Karpas-422 (cell line): Measurements from ENCODE around the gene FAM222A. TPM values are rescaled to one million over a fixed set of nuclear protein-coding genes. Genes with fewer than 3 reads are reported as not detected.

Experiments used
- DNase-seq: peaks from one replicate; pipeline ENCODE4 v3.0.0-alpha.2; 2015
- H2AFZ ChIP-seq: fragments of 200-600 bp; sonication (generic); 2 replicates; pipeline ENCODE4 v1.6.1; 2014; ENCODE audit warnings: antibody characterized with exemption, low read length, mixed read lengths
- H3K27ac ChIP-seq: fragments of 200-600 bp; sonication (generic); 2 replicates; pipeline ENCODE4 v1.5.1; 2014; ENCODE audit warnings: mild to moderate bottlenecking, low read length, moderate library complexity
- H3K27me3 ChIP-seq: fragments of 200-600 bp; sonication (generic); 2 replicates; pipeline ENCODE4 v1.6.1; 2014; ENCODE audit warnings: low read length, mixed read lengths
- H3K36me3 ChIP-seq: fragments of 200-600 bp; sonication (generic); 2 replicates; pipeline ENCODE4 v1.6.1; 2014; ENCODE audit warnings: low read length, mixed read lengths; ENCODE audit not compliant: insufficient read depth
- H3K4me1 ChIP-seq: fragments of 200-600 bp; sonication (generic); 2 replicates; pipeline ENCODE4 v1.6.1; 2014; ENCODE audit warnings: mild to moderate bottlenecking, low read length, mixed read lengths
- H3K4me2 ChIP-seq: fragments of 200-600 bp; sonication (generic); 2 replicates; pipeline ENCODE4 v1.6.1; 2014; ENCODE audit warnings: low read length, low read depth, mild to moderate bottlenecking; ENCODE audit not compliant: poor library complexity, severe bottlenecking
- H3K4me3 ChIP-seq: fragments of 200-600 bp; sonication (generic); 2 replicates; pipeline ENCODE4 v1.5.1; 2014; ENCODE audit warnings: mild to moderate bottlenecking, antibody characterized with exemption, low read length, mixed read lengths
- H3K79me2 ChIP-seq: fragments of 200-600 bp; sonication (generic); 2 replicates; pipeline ENCODE4 v1.6.1; 2014; ENCODE audit warnings: mild to moderate bottlenecking, low read length, mixed read lengths
- H3K9ac ChIP-seq: fragments of 200-600 bp; sonication (generic); 2 replicates; pipeline ENCODE4 v1.6.0; 2014; ENCODE audit warnings: low read length
- H3K9me2 ChIP-seq: fragments of 200-600 bp; sonication (generic), shearing (Covaris generic); replicated peaks from 2 replicates; pipeline ENCODE4 v1.6.0; 2014; ENCODE audit warnings: mild to moderate bottlenecking, low read length, moderate library complexity; ENCODE audit not compliant: insufficient read depth
- H3K9me3 ChIP-seq: fragments of 300-700, 200-600 bp; sonication (generic); 2 replicates; pipeline ENCODE4 v1.6.1; 2014; ENCODE audit warnings: low read length, mixed read lengths
- H4K20me1 ChIP-seq: fragments of 200-600 bp; sonication (generic); 2 replicates; pipeline ENCODE4 v1.6.1; 2014; ENCODE audit warnings: mild to moderate bottlenecking, antibody characterized with exemption, low read length, low read depth; ENCODE audit not compliant: insufficient read depth
- total RNA-seq: library from RNA; depleted of rRNA; stranded (reverse); fragments of >200 nt; shearing (Covaris generic); gene quantifications from 2 replicates; pipeline ENCODE4 v1.2.3, GENCODE V29; 2014; ENCODE audit warnings: low replicate concordance

The FAM222A gene
- total RNA-seq, 1 experiment from 2014 or later: 0.11 TPM

DNA sequence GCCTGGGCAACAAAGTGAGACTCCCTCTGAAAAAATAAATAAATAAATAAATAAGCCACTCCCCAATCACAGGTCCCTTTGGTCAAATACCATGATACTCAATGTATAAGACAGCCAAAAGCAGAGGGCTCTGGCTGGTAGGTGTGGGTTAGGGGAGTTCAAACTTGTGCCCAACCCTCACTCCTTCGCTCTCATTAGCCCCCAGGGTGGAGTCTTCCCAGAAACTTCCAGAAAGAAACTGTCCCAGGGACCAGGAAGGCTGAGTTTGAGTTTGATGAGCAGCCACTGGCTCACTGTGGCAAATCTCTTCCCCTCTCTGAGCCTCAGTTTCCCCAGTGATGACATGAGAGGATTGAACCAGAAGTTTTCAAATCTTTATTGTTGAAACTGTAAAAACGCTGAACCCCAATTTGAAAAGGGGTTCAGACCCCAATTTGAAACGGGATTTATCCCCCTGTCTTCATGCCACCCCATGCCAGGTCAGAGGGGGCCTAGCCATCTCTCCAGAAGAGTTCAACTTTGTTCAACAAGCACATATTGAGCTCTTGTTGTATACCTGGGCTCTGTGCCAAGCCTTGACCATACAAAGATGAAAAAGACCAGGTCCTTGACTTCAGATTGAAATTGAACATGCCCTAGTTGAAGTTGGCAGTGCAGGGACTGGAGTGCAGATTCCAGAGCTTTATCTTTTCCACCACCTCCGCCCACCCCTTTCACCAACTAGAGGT is 9.1 kb upstream of the FAM222A start:
- DNase-seq: no peak
- H4K20me1 ChIP-seq: no peaks in the 10 kb centered on the region

DNA sequence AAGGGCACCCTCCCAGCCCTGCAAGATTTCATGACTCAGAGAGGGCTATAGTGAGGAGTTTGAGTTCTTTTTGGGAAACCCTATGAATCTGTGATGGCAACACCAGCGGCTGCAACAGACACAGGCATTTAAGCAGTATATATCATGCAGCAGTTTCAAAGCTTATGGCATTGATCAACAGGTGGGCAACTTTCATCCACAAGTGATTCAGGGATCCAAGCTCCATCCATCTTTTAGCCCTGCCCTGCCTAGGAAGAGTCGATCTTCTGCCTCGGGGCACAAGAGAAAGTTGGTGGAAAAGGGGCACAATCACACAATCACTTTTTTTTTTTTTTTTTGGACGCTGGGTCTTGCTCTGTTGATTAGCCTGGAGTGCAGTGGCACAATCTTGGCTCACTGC is 8.3 kb upstream of the FAM222A start:
- Histone ChIP-seq H3K79me2 (no peaks in the 10 kb centered on the region), H3K4me1 (peaks cover 5% of the 10 kb centered on the region), H3K9ac (no peak overlapping the region), H3K9me2 (no peaks in the 10 kb centered on the region), H3K27ac (no peak overlapping the region), H3K9me3 (no peaks in the 10 kb centered on the region), H3K36me3 (no peaks in the 10 kb centered on the region), H3K4me3 (no peak overlapping the region), H2AFZ (no peak overlapping the region), H3K4me2 (no peak overlapping the region), H3K27me3 (no peaks in the 10 kb centered on the region), H4K20me1 (no peaks in the 10 kb centered on the region)
- DNase-seq: no peak

More for the DNA sequence above, 9.1 kb upstream of the FAM222A start:
- H2AFZ ChIP-seq: no peak overlapping the region
- no peak overlapping the region for H3K9ac ChIP-seq
- no peak overlapping the region for H3K27ac ChIP-seq
- no peaks in the 10 kb centered on the region for H3K36me3 ChIP-seq
- H3K4me1 ChIP-seq: peaks cover 5% of the 10 kb centered on the region
- no peaks in the 10 kb centered on the region for H3K9me3 ChIP-seq
- H3K9me2 ChIP-seq: no peaks in the 10 kb centered on the region
- no peaks in the 10 kb centered on the region for H3K79me2 ChIP-seq
- H3K4me3 ChIP-seq: no peak overlapping the region
- no peaks in the 10 kb centered on the region for H3K27me3 ChIP-seq
- no peak overlapping the region for H3K4me2 ChIP-seq

DNA sequence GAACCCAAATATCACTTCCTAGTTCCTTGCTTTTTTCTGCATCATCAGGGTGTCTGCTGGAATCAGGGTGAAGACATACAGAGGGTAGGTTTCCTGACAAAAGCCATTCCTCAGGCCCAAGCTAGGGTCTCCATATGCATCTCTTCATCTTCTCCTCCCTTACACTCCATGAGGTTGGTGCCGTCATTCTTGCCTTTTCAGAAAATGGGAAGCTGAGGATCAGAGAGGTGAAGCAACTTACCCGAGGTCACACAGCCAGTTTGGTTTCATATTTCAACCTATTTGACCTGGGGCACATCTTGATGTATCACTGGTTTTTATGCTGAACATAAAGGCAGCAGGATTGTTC is 7.3 kb upstream of the FAM222A start:
- Histone ChIP-seq H4K20me1 (no peaks in the 10 kb centered on the region), H3K4me3 (no peak overlapping the region), H3K9me2 (no peaks in the 10 kb centered on the region), H3K4me1 (peaks cover 5% of the 10 kb centered on the region), H2AFZ (no peak overlapping the region), H3K36me3 (no peaks in the 10 kb centered on the region), H3K4me2 (no peak overlapping the region), H3K27me3 (no peaks in the 10 kb centered on the region), H3K9me3 (no peaks in the 10 kb centered on the region), H3K79me2 (no peaks in the 10 kb centered on the region), H3K9ac (no peak overlapping the region), H3K27ac (no peak overlapping the region)
- DNase-seq: no peak

DNA sequence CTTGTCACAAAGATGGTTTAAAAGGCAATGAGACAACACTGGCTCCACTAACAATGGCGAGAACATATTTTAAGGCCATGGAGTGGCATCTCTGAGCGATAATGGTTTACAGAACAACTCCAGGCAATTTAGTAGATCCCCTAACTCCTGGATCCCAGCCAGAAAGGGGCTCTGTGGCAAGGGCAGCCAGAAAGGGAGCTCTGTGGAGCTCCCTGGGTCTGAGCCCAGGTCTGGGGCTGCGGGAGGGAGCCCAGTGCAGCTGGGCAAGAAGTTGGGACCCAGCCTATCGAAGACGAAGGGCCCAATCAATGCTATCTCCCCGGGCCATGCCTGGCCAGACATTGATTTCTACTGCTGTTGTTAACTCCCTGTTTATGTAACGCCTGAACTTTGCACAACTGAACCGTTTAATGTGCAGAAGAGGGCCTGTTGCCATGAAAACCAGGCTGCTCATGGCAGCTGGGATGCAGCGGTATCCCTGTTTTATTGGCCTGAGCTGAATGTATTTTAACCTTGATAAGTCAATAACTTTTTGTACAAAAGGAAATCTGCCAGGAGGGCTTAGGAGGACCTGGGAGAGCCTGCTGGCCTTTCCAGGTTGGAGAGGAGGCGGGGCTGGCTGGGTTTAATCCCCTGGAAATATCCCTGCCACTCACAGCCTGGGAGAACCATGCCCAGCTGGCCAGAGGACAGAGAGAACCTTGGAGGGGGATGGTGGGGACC is 6.7 kb upstream of the FAM222A start:
- Histone ChIP-seq H4K20me1 (no peaks in the 10 kb centered on the region), H3K79me2 (no peaks in the 10 kb centered on the region), H3K9me3 (no peaks in the 10 kb centered on the region), H3K9ac (no peak overlapping the region), H3K4me3 (no peak overlapping the region), H3K36me3 (no peaks in the 10 kb centered on the region), H3K27ac (no peak overlapping the region), H2AFZ (no peak overlapping the region), H3K4me2 (no peak overlapping the region), H3K27me3 (no peaks in the 10 kb centered on the region), H3K9me2 (no peaks in the 10 kb centered on the region), H3K4me1 (peaks cover 5% of the 10 kb centered on the region)
- DNase-seq: no peak

DNA sequence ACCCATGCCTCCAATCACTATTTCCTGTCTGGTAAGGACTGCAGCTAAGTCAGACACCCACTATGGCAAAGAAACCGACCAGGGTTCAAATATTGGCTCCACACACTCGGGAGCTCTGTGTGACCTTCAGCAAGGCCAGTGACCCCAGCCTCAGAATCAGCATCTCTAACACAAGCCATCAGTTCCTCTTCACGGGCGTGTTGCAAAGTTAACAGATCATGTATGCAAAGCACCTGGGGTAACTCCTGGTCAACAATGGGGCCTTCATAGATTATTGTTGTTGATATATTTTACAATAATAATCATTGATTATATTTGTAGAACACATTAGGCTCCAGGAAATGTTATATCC is 6.2 kb upstream of the FAM222A start:
- Histone ChIP-seq H4K20me1 (no peaks in the 10 kb centered on the region), H3K79me2 (no peaks in the 10 kb centered on the region), H3K4me2 (no peak overlapping the region), H3K9me2 (no peaks in the 10 kb centered on the region), H3K9me3 (no peaks in the 10 kb centered on the region), H3K27me3 (no peaks in the 10 kb centered on the region), H3K4me1 (peaks cover 5% of the 10 kb centered on the region), H3K4me3 (no peak overlapping the region), H3K36me3 (no peaks in the 10 kb centered on the region), H3K27ac (no peak overlapping the region), H2AFZ (no peak overlapping the region), H3K9ac (no peak overlapping the region)
- DNase-seq: no peak

DNA sequence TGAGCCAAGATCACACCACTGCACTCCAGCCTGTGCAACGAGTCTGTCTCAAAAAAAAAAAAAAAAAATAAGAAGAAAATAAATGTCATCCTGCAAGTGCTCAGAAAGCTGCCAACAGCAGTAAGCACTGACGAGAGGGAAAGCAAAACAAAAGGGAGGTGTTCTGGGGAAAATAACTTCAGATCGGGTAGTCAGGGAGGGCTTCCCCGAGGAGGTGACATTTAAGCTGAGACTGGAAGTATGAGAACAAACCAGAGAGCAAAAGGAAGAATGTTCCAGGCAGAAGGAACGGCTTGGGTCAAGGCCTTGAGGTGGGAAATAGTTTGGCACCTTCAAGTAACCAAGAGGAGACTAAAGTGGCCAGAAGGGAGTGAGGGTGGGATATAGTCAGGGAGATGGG is 4.7 kb upstream of the FAM222A start:
- no peak for DNase-seq
- Histone ChIP-seq H3K27ac (no peak overlapping the region), H3K4me1 (peaks cover 7% of the 10 kb centered on the region), H3K27me3 (no peaks in the 10 kb centered on the region), H3K79me2 (no peaks in the 10 kb centered on the region), H3K9ac (no peak overlapping the region), H4K20me1 (no peaks in the 10 kb centered on the region), H3K4me2 (no peak overlapping the region), H3K9me3 (no peaks in the 10 kb centered on the region), H3K9me2 (no peaks in the 10 kb centered on the region), H3K4me3 (no peak overlapping the region), H2AFZ (no peak overlapping the region), H3K36me3 (no peaks in the 10 kb centered on the region)

DNA sequence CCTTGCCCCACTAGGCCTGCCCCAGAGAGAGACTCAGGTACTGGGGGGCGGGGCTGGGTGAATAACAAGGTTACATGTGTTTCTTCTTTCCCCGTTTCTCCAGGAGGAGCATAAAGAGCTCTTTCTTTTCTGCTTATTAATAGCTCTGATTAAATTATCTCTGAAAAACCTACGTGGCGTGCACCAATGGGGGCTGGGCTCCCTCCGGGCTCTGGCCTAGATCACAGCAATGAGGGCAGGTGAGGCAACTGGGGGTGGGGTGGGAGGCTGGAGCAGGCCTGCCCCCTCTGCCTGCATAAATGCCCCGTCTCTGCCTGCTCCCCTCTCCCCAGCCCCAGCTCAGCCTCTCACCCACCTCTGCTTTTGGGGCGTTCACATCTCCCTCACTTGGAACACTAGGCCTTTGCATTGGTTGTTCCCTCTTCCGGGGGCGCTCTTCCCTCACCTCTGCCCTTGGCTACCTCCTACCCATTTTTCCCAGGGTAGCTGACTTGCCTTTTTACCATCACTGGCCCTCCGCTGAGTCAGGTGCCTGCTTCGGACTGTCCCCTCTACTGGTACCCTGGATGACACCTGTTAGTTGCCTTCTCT is 4.1 kb upstream of the FAM222A start:
- Histone ChIP-seq H3K4me3 (no peak overlapping the region), H3K9ac (no peak overlapping the region), H4K20me1 (no peaks in the 10 kb centered on the region), H3K27me3 (no peaks in the 10 kb centered on the region), H3K9me3 (no peaks in the 10 kb centered on the region), H3K27ac (no peak overlapping the region), H3K4me2 (no peak overlapping the region), H2AFZ (no peak overlapping the region), H3K4me1 (peaks cover 10% of the 10 kb centered on the region), H3K9me2 (no peaks in the 10 kb centered on the region), H3K36me3 (no peaks in the 10 kb centered on the region), H3K79me2 (no peaks in the 10 kb centered on the region)
- no peak for DNase-seq

DNA sequence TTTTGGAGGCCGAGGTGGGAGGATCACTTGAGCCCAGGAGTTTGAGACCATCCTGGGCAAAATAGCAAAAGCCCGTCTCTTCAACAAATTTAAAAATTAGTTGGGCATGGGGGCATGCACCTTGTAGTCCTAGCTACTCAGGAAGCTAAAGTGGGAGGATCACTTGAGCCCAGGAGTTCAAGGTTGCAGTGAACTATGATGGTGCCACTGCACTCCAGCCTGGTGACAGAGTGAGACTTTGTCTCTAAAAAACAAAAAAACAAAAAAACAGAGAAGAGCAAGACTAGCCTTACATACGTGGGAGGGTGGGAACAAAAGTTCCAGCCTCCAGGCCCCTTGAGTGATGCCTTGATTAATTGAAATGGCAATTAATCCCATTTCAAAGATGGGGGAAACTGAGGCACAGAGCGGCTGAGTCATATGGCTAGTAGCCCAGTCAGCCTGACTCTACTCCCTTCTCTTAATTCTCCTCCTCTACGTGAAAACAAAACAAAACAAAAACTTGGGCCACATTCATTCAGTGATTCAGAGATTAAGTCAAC is 3.3 kb upstream of the FAM222A start:
- no peak overlapping the region for H3K9ac ChIP-seq
- no peak overlapping the region for H3K4me2 ChIP-seq
- no peaks in the 10 kb centered on the region for H3K9me2 ChIP-seq
- no peaks in the 10 kb centered on the region for H3K27me3 ChIP-seq
- H3K9me3 ChIP-seq: no peaks in the 10 kb centered on the region
- no peak overlapping the region for H3K4me3 ChIP-seq
- H3K36me3 ChIP-seq: no peaks in the 10 kb centered on the region
- H3K27ac ChIP-seq: no peak overlapping the region
- H3K4me1 ChIP-seq: peaks cover 18% of the 10 kb centered on the region
- H2AFZ ChIP-seq: no peak overlapping the region
- no peak for DNase-seq
- H3K79me2 ChIP-seq: no peaks in the 10 kb centered on the region
- peaks cover 6% of the 10 kb centered on the region; the same call in 1 of the 2 replicates for H4K20me1 ChIP-seq
